NCI-H1105 treated with DMSO at 0.1 percent for 48 hours (cell line): ENCODE results near the gene COA8.

Experiments
- DNase-seq: peaks from one replicate; lab custom pipeline; 2025; lab: John Stamatoyannopoulos, UW

The COA8 gene

GRCh38 chr14:103526247-103526913 lies 36.4 kb upstream of the COA8 start:
- no peak for DNase-seq

DNA sequence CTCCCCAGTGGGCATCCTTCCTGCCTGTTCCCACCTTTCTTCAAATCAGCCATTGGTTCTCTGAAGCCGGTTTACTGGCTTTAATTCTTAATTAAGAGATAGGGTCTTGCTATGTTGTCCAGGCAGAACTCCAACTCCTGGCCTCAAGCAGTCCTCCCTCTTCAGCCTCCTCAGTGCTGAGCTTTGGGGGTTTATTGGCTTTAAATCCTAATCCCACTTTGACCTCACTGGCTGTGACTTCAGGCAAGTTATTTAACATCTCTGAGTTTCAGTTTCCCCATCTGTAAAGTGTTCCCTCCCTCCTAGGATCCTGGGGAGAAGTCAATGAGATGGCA lies 35.9 kb upstream of the COA8 start:
- no peak for DNase-seq

DNA sequence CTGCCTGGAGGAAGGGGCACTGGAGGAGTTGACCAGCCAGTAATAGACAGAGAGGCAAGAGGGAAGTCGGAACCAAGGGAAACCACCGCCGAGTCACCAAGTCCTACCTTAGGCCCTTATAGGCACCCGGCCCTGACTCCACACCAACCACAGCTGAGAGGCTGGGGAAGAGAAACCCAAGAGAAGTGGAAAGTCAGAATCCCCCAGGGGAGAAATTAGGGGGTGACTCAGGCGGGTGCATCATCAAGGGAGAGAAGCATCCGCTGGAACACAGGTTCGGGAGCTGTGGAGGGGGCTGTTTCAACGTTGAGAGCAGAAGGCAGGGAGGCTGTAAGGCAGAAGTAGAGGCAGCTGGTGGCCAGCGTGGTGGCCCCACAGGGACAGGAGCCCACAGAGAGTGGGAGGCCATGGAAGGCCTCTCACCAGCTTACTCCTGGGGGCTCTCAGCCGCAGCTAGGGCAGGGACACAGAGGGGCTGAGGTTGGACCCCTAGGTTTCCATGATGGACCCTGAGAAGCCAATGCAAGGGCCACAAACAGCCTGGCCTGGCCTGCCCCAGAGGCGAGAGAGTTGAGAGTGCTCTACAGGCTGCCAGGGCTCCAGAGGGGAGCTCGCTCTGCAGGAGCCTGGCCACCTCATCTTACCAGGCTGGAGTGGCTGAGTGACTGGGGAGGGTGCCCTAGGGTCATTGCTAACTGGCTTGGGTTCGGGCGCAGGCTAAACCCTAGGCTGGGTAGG lies 35.2 kb upstream of the COA8 start:
- DNase-seq = no peak

- no peak for DNase-seq
Observed at GRCh38 chr14:103528146-103528586, 34.6 kb upstream of the COA8 start.

- peak; percentile 87 for DNase-seq
Observed at GRCh38 chr14:103528587-103529382, 34.0 kb upstream of the COA8 start, which contains the start of gene TRMT61A. Gene TRMT61A (plus strand): TSS chr14:103529196. CDS start chr14:103529979, 783 bp downstream.

DNA sequence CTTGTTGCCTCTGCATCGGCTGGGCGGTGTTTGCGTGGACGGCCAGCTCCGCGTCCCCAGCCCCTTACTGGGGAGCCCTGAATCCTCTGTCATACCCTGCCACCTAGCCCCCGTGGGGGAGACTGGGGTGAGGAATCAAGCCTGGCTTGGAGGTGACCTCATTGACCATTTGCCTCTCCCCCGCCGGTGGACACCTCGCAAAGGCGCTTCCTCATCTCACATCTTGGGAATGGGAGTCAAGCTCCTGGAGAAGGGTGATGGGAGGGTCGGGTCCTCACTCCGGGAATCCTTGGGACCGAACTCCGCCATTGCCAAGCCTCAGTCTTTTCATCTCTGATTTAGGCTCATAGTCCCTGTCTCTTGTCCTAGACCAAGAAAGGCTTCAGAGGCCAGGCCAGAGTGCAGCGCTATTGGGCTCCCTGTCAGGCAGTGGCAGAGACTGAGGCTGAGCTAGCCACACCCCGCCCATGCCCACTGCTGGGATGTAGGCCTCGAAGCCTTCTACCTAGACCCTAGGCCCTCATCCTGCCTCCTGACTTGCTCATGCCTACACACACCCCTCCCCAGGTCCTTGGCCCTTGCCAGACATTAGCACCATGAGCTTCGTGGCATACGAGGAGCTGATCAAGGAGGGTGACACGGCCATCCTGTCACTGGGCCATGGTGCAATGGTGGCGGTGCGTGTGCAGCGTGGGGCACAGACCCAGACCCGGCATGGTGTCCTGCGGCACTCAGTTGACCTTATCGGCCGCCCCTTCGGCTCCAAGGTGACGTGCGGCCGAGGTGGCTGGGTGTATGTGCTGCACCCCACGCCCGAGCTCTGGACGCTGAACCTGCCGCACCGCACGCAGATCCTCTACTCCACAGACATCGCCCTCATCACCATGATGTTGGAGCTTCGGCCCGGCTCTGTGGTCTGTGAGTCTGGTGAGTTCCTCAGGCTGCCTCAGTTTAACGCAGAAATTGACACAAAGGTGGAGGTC lies 33.1 kb upstream of the COA8 start:
- DNase-seq = no peak

DNA sequence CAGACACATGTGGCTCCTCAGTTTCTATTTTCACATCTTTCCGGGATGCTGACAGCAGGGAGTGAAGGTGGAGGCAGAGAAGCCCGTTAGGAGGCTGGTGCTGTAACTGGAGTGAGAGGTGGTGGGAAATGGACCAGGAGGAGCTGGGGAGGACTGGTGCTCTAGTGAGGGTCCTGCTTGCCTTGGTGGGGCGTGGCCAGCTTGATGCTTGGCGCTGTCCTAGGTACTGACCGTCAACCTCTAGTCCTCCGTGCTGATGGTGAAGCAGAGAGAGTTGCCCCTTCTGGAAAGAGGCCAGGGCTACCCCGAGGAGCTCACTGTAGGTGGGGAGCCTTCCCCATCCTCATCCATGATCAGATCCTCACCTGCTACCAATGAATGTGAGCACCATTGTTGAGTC lies 32.4 kb upstream of the COA8 start:
- no peak for DNase-seq

- no peak for DNase-seq
Observed at GRCh38 chr14:103530831-103531230, 31.9 kb upstream of the COA8 start.

- no peak for DNase-seq
Observed at GRCh38 chr14:103531421-103532215, 31.1 kb upstream of the COA8 start.

GRCh38 chr14:103532216-103533136 lies 30.3 kb upstream of the COA8 start:
- no peak for DNase-seq

DNA sequence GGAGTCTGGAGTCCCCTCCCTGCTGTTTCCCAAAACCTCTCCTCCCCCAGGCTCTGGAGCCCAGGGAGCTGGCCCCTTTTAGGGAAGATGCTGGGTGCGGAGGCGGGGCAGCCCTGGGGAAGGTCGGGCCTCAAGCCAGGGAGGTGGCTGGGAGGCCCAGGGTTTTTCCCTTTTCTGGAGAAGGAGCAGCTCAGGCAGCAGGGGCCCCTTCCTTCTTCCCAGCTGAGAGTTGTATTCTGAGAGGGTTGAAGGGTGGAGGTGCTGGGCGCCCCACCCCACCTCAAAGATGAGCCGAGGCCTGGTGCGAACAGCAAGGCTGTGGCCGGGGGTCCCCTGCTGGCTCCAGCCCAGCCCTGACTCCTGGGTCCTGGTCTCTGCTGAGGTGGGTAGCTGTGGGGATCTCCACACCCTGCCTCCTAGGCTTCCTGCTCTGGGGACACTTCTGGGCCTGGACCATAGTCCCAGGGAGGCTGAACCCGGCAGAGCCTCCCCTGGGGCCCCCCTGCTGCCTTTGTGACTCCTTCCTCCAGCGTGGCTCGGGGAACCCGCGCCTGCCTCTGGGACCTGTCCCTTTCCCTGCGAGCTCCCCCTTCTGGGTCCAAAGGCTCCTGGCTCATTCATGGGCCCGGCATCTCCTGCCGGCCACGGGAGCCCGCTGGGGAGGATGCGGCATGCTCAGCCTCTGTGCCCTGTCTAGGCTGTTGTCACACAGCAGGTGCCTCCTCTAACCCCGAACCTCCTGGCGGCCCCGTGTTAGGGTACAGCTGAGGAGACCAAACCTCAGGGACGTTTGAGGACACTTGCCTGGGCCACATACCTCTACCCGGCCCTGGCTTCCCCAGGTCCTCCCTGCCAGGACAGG lies 29.4 kb upstream of the COA8 start:
- DNase-seq = no peak

- no peak for DNase-seq
Observed at GRCh38 chr14:103533999-103534575, 28.7 kb upstream of the COA8 start.

DNA sequence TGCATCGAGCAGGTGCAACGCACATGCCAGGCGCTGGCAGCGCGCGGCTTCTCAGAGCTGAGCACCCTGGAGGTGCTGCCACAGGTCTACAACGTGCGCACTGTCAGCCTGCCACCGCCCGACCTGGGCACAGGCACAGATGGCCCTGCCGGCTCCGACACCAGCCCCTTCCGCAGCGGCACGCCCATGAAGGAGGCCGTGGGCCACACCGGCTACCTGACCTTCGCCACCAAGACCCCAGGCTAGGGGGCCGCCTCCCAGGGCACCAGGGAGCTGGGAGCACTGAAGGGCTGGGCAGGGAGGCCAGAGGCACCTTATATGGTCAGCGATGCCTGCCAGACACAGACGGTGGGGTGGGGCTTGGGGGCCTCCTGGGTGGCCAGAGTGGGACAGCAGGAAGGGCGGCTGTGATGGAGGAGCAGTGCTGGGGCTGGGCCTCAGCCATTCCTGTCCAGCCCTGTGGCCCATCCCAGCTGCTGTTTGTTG lies 28.1 kb upstream of the COA8 start:
- DNase-seq = no peak

DNA sequence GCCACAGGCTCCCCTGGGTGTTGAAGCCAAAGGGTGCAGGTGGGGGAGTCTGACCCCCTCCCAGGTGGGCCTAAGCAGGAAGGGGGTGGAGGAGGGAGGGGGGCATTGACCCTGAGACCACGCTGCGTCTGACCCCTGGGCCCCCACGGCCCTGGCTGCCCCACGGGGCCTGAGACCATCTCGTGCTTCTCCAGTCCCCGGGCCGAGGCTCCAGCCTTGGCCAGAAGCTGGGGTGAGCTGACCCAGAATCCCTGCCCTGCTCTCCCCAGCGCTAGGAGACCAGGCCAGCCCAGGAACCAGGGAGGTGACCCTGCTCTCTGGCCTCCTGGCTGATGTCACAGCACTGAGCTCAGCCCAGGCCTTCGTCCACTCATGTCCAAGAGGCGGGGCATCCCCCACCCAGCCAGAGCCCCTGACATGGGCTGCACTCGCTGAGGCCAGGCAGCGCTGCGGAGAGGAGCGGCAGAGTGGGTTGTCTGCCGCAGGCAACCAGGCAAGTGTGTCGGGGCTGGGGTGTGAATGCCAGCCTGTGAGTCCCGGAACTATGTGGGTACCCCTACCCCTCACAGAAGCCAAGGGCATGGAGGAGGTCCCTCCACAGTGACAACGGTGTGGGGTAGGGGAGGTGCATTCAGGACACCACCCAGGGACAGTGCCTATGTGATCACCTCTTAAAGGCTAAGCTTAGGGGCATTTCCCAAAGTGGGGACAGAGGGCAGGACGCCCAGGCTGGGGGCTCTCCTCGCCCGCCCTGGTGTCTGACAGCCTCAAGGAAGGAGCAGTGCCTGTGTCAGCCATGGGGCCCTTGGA lies 27.5 kb upstream of the COA8 start:
- DNase-seq = no peak

- DNase-seq = no peak
Observed at GRCh38 chr14:103535891-103536565, 26.7 kb upstream of the COA8 start.

GRCh38 chr14:103536693-103537092 lies 26.1 kb upstream of the COA8 start:
- no peak for DNase-seq
